ENCODE measurements around the gene LTBP3. TPM values are rescaled to one million over a fixed set of nuclear protein-coding genes. Genes with fewer than 3 reads are reported as not detected.
A peak's percentile ranks its signal among the peaks of the same experiment; 100 is the strongest.

Gene LTBP3
- total and polyA plus RNA-seq, 2 of the 13 experiments (the other 11 are each of a cell fraction or from before 2014, with no cell fraction given): 12.2 to 68.1 TPM

- TF ChIP-seq, protein P1, sequence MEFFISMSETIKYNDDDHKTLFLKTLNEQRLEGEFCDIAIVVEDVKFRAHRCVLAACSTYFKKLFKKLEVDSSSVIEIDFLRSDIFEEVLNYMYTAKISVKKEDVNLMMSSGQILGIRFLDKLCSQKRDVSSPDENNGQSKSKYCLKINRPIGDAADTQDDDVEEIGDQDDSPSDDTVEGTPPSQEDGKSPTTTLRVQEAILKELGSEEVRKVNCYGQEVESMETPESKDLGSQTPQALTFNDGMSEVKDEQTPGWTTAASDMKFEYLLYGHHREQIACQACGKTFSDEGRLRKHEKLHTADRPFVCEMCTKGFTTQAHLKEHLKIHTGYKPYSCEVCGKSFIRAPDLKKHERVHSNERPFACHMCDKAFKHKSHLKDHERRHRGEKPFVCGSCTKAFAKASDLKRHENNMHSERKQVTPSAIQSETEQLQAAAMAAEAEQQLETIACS (CRISPR knock-in tag; IDR thresholded peaks at IDR 0.05): no peak
- TF ChIP-seq ZC3H13 (CRISPR knock-in tag; IDR thresholded peaks at IDR 0.05) (no peak), ZNF777 (CRISPR knock-in tag; IDR thresholded peaks at IDR 0.05) (no peak)
- TF ChIP-seq, protein P2, sequence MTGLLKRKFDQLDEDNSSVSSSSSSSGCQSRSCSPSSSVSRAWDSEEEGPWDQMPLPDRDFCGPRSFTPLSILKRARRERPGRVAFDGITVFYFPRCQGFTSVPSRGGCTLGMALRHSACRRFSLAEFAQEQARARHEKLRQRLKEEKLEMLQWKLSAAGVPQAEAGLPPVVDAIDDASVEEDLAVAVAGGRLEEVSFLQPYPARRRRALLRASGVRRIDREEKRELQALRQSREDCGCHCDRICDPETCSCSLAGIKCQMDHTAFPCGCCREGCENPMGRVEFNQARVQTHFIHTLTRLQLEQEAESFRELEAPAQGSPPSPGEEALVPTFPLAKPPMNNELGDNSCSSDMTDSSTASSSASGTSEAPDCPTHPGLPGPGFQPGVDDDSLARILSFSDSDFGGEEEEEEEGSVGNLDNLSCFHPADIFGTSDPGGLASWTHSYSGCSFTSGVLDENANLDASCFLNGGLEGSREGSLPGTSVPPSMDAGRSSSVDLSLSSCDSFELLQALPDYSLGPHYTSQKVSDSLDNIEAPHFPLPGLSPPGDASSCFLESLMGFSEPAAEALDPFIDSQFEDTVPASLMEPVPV (CRISPR knock-in tag; IDR thresholded peaks at IDR 0.05): 0 out of 2 replicates have a peak, but pooled peaks have one; percentile 10
Observed at GRCh38 chr11:65559535-65559934, 1.4 kb upstream of the LTBP3 start (continued).

GRCh38 chr11:65558930-65559509, 861 bp upstream of the LTBP3 start:
- Histone ChIP-seq H3K4me2 (ENCODE audit: low read depth, low read length) (peak overlapping the region; percentile 97), H3K9ac (ENCODE audit: insufficient read depth, low read depth, low read length) (peak overlapping the region; percentile 89), H4K20me1 (ENCODE audit: insufficient read depth, low read length) (peaks cover 3% of the 10 kb centered on the region; the same call in 1 of the 2 replicates), H3K9me3 (ENCODE audit: low read length) (no peaks in the 10 kb centered on the region), H2AFZ (ENCODE audit: low read length) (no peak overlapping the region), H3K27ac (ENCODE audit: extremely low read length, insufficient read depth, low read length) (peak overlapping the region; percentile 73), H3K4me1 (ENCODE audit: insufficient read depth, low read length) (peaks cover 78% of the 10 kb centered on the region), H3K79me2 (ENCODE audit: insufficient read depth, low read length) (peaks cover 8% of the 10 kb centered on the region), H3K4me3 (replicated peaks in 1 of 3; ENCODE audit: insufficient read depth in 1 of 3, low read depth in 2 of 3, low read length in 3 of 3) (peak overlapping the region; percentile 74 to 89 (median 87)), H3K36me3 (replicated peaks in 1 of 2; ENCODE audit: control insufficient read depth in 1 of 2, insufficient read depth in 2 of 2, low read length in 2 of 2) (no peaks in the 10 kb centered on the region; a peak in 1 of 5 replicates), H3K27me3 (ENCODE audit: control insufficient read depth in 1 of 2, insufficient read depth in 2 of 2, low read length in 2 of 2) (no peaks in the 10 kb centered on the region)
- ATAC-seq (peak; percentile 13), DNase-seq (ENCODE audit: low spot score) (no peak), FAIRE-seq (no peak)
- CTCF ChIA-PET (ENCODE audit: low intra/inter-chr PET ratio, low total read pairs): no interaction called here
- BruUV-seq (replicated peaks): TSS peak; percentile 86
- POLR2A ChIA-PET: interaction anchor here (0.8 to 3.4 kb wide), 8 partner anchors 8 to 139 kb away, joined by 3 to 34 read pairs (median 6); partner anchors contain the start of genes NEAT1, PCNX3 and ZNRD2
- in situ Hi-C loops (cut with HindIII; ENCODE audit: extremely low pct_ligation_motif_present, low pct_unique_long_range_greater_than_20kb) (loop anchor here (10.0 kb wide), 1 partner anchor 296 kb away; the partner anchor contains the start of gene CFL1), intact Hi-C loops (cut with micrococcal nuclease; ENCODE audit: unreplicated experiment) (no loop called here)
- WGBS (ENCODE audit: low lambda C conversion rate): 15% methylated on average over 8 of the region's 19 CpGs
- TF ChIP-seq TEF (CRISPR knock-in tag; IDR thresholded peaks at IDR 0.05) (no peak), REXO4 (CRISPR knock-in tag; IDR thresholded peaks at IDR 0.05; ENCODE audit: borderline replicate concordance) (no peak), ZNF550 (CRISPR knock-in tag; IDR thresholded peaks at IDR 0.05; ENCODE audit: borderline replicate concordance) (no peak), HOXA3 (CRISPR knock-in tag; IDR thresholded peaks at IDR 0.05) (no peak; the same call in 1 of the 2 replicates), PAX8 (CRISPR knock-in tag; IDR thresholded peaks at IDR 0.05; ENCODE audit: borderline replicate concordance) (no peak), ZBTB38 (CRISPR knock-in tag; IDR thresholded peaks at IDR 0.05) (no peak), ZBTB8A (CRISPR knock-in tag; IDR thresholded peaks at IDR 0.05; ENCODE audit: borderline replicate concordance, low read depth) (no peak), JARID2 (CRISPR knock-in tag; IDR thresholded peaks at IDR 0.05; ENCODE audit: insufficient replicate concordance) (no peak), ZSCAN29 (CRISPR knock-in tag; conservative IDR thresholded peaks at IDR 0.05) (no peak), ZNF891 (CRISPR knock-in tag; IDR thresholded peaks at IDR 0.05) (0 out of 2 replicates have a peak, but pooled peaks have one; percentile 39), HNRNPL (IDR thresholded peaks at IDR 0.05; ENCODE audit: low read depth, low read length) (peak; percentile 78; the same call in 1 of the 2 replicates), ZNF20 (CRISPR knock-in tag; IDR thresholded peaks at IDR 0.05) (no peak), ZNF724P (CRISPR knock-in tag; IDR thresholded peaks at IDR 0.05; ENCODE audit: borderline replicate concordance) (no peak), ZNF235 (CRISPR knock-in tag; IDR thresholded peaks at IDR 0.05; ENCODE audit: borderline replicate concordance) (0 out of 2 replicates have a peak, but pooled peaks have one; percentile 44)
- TF ChIP-seq, protein P3, sequence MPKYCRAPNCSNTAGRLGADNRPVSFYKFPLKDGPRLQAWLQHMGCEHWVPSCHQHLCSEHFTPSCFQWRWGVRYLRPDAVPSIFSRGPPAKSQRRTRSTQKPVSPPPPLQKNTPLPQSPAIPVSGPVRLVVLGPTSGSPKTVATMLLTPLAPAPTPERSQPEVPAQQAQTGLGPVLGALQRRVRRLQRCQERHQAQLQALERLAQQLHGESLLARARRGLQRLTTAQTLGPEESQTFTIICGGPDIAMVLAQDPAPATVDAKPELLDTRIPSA (CRISPR knock-in tag; IDR thresholded peaks at IDR 0.05; ENCODE audit: borderline replicate concordance): no peak
